ENCODE results near the gene GASK1A. TPM values are rescaled to one million over a fixed set of nuclear protein-coding genes. Genes with fewer than 3 reads are reported as not detected.
A peak's percentile ranks its signal among the peaks of the same experiment; 100 is the strongest.

The GASK1A gene
- total RNA-seq, 2 donors from 2014 or later = 4.0 to 5.3 TPM

DNA sequence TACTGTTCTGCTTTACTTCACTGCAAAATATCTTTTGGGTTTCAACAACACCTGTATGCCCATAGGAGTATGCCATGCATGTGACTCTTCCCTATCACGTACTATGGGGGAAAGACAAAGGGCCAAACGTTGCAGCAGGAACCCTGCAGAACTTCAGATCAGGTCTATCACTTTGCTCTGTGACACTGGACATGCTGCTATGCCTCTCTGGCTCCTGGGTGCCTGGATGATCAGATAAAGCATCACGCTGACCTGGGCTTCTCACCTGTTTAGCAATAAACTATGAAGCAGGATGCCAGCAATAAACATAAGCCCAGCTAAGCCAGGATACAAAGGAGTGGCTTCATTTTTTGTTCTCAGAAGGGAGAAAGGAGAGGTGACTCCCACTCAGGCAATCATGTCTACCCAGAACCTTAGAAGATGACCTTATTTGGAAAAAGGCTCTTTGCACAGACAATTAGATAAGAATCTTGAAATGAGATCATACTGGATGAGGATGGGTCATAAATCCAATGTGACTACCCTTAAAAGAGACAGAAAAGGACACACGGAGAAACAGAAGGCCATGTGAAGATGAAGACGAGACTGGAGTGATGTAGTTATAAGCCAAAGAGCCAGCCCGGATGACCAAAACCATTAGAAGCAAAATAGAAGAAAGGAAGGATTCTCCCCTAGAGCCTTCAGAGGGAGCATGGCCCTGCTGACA lies 107.5 kb downstream of the GASK1A start:
- H3K9me3 ChIP-seq (ENCODE audit: control insufficient read depth, low read length) = peaks cover 23% of the 10 kb centered on the region
- H3K36me3 ChIP-seq (ENCODE audit: control insufficient read depth, insufficient read depth, low read length) = no peaks in the 10 kb centered on the region
- no peaks in the 10 kb centered on the region for H3K27me3 ChIP-seq (ENCODE audit: control insufficient read depth, insufficient read depth, low read length, poor library complexity, severe bottlenecking)
- no peaks in the 10 kb centered on the region for H3K27me3 Mint-ChIP-seq (ENCODE audit: insufficient read depth)
- H3K4me1 ChIP-seq (ENCODE audit: control insufficient read depth, insufficient read depth, low read length) = no peaks in the 10 kb centered on the region
- TF ChIP-seq, protein P1, sequence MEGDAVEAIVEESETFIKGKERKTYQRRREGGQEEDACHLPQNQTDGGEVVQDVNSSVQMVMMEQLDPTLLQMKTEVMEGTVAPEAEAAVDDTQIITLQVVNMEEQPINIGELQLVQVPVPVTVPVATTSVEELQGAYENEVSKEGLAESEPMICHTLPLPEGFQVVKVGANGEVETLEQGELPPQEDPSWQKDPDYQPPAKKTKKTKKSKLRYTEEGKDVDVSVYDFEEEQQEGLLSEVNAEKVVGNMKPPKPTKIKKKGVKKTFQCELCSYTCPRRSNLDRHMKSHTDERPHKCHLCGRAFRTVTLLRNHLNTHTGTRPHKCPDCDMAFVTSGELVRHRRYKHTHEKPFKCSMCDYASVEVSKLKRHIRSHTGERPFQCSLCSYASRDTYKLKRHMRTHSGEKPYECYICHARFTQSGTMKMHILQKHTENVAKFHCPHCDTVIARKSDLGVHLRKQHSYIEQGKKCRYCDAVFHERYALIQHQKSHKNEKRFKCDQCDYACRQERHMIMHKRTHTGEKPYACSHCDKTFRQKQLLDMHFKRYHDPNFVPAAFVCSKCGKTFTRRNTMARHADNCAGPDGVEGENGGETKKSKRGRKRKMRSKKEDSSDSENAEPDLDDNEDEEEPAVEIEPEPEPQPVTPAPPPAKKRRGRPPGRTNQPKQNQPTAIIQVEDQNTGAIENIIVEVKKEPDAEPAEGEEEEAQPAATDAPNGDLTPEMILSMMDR (conservative IDR thresholded peaks at IDR 0.05) = no peak
- H3K27ac Mint-ChIP-seq = no peak overlapping the region
- no peaks in the 10 kb centered on the region for H3K4me1 Mint-ChIP-seq
- H3K4me3 ChIP-seq (ENCODE audit: low read length) = no peak overlapping the region
- peaks cover 25% of the 10 kb centered on the region for H3K9me3 Mint-ChIP-seq
- no peak for DNase-seq
- no peak overlapping the region for H3K4me3 Mint-ChIP-seq
- 92 to 97% methylated on average over 6 of the region's 6 CpGs for whole genome bisulfite sequencing, 2 experiments (ENCODE audit: insufficient coverage in 1 of 2, insufficient read length in 1 of 2)
- peaks cover 30% of the 10 kb centered on the region for H3K36me3 Mint-ChIP-seq (ENCODE audit: low read depth)
- H3K27ac ChIP-seq (ENCODE audit: low read depth, low read length) = no peak overlapping the region
- no peak overlapping the region for H3K9ac ChIP-seq (ENCODE audit: extremely low read depth, low read length, poor library complexity, severe bottlenecking)

DNA sequence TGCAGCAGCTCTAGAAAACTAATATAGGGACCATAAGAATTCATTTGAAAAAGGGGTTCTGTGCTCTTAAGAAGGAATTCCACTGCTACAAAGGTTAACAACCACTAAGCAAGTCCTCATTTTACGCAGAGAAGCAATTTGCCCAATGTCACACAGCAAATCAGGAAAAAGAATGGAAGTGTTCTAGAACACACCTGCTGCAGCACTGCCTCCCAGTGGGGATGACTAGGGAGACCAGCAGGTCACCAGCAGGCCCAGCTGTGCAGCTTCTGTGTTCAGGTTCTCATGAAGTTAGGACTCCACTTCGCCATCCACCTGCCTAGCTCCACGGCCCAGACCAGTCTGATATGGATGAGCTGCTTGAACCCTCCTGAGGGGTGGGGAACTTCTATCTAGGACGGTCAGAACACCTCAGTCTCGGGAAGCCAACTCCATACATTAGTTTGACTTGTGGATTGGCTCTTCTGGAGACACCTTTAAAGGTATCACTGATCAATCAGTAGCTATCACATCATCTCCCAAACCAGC lies 108.2 kb downstream of the GASK1A start:
- Histone ChIP-seq H3K9me3 (ENCODE audit: control insufficient read depth, low read length) (peaks cover 18% of the 10 kb centered on the region), H3K4me1 (ENCODE audit: control insufficient read depth, insufficient read depth, low read length) (no peaks in the 10 kb centered on the region), H3K27me3 (ENCODE audit: control insufficient read depth, insufficient read depth, low read length, poor library complexity, severe bottlenecking) (no peaks in the 10 kb centered on the region), H3K4me3 (ENCODE audit: low read length) (no peak overlapping the region), H3K9ac (ENCODE audit: extremely low read depth, low read length, poor library complexity, severe bottlenecking) (no peak overlapping the region), H3K36me3 (ENCODE audit: control insufficient read depth, insufficient read depth, low read length) (no peaks in the 10 kb centered on the region), H3K27ac (ENCODE audit: low read depth, low read length) (no peak overlapping the region)
- TF ChIP-seq, protein P1 (conservative IDR thresholded peaks at IDR 0.05) = peak; percentile 71
- peaks cover 20% of the 10 kb centered on the region for H3K9me3 Mint-ChIP-seq
- no peaks in the 10 kb centered on the region for H3K27me3 Mint-ChIP-seq (ENCODE audit: insufficient read depth)
- peak; percentile 68 for DNase-seq
- H3K4me1 Mint-ChIP-seq = no peaks in the 10 kb centered on the region
- peaks cover 23% of the 10 kb centered on the region for H3K36me3 Mint-ChIP-seq (ENCODE audit: low read depth)
- no peak overlapping the region for H3K27ac Mint-ChIP-seq
- H3K4me3 Mint-ChIP-seq = no peak overlapping the region
- 93 to 97% methylated on average over 4 to 5 of the region's 5 CpGs for WGBS, 2 experiments (ENCODE audit: insufficient coverage in 1 of 2, insufficient read length in 1 of 2)

DNA sequence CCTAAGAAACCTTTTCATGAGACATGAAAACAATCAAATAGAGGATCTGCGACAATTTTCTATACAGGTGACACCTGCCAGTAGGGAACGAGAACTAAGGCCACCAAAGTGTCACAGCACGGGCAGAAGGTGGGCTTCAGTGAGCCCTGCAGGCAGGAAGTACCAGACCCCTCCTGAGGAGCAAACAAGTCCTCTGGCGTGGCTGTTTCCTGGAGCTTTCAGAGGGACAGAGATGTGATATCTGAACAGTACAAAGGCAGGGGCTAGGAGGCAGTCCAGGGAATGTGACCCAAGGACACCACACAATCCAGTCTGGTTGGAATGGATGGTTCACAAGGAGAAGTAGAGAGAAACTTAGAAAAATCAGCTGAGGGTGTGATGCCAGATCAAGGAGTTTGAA lies 110.0 kb downstream of the GASK1A start:
- no peak for DNase-seq
- 95 to 100% methylated on average over 3 to 4 of the region's 4 CpGs for WGBS, 2 experiments (ENCODE audit: insufficient coverage in 1 of 2, insufficient read length in 1 of 2)
- H3K9me3 ChIP-seq (ENCODE audit: control insufficient read depth, low read length) = peaks cover 2% of the 10 kb centered on the region
- H3K36me3 ChIP-seq (ENCODE audit: control insufficient read depth, insufficient read depth, low read length) = no peaks in the 10 kb centered on the region
- Mint-ChIP-seq H3K9me3 (peaks cover 2% of the 10 kb centered on the region), H3K27ac (no peak overlapping the region), H3K27me3 (ENCODE audit: insufficient read depth) (no peaks in the 10 kb centered on the region), H3K4me3 (no peak overlapping the region), H3K4me1 (no peaks in the 10 kb centered on the region), H3K36me3 (ENCODE audit: low read depth) (peaks cover 7% of the 10 kb centered on the region)
- no peak overlapping the region for H3K27ac ChIP-seq (ENCODE audit: low read depth, low read length)
- H3K9ac ChIP-seq (ENCODE audit: extremely low read depth, low read length, poor library complexity, severe bottlenecking) = no peak overlapping the region
- H3K27me3 ChIP-seq (ENCODE audit: control insufficient read depth, insufficient read depth, low read length, poor library complexity, severe bottlenecking) = no peaks in the 10 kb centered on the region
- no peak overlapping the region for H3K4me3 ChIP-seq (ENCODE audit: low read length)
- H3K4me1 ChIP-seq (ENCODE audit: control insufficient read depth, insufficient read depth, low read length) = no peaks in the 10 kb centered on the region
- TF ChIP-seq, protein P1 (conservative IDR thresholded peaks at IDR 0.05) = no peak

Measured in endodermal cell (in vitro differentiated cells).